ENCODE data around the gene CASK. TPM values are rescaled to one million over a fixed set of nuclear protein-coding genes. Genes with fewer than 3 reads are reported as not detected.

CASK gene
- total RNA-seq = 41.0 TPM

- peak within 1 kb of the TSS; percentile 58 to 62 for H3K4me3 ChIP-seq
- intact Hi-C loops (cut with DNase I) = no loop called here
- peak within 1 kb of the TSS; percentile 86 for H3K27ac ChIP-seq
- no peaks in the 10 kb centered on the region for H3K27me3 ChIP-seq
- TF ChIP-seq POLR2AphosphoS5 (IDR thresholded peaks at IDR 0.05; ENCODE audit: insufficient read depth in 1 of 2, low read depth in 1 of 2) = peak in 1 of 2 donors; percentile 54
- peak in 1 of 2 donors; percentile 74 for TF ChIP-seq POLR2A (IDR thresholded peaks at IDR 0.05)
- TF ChIP-seq CTCF (IDR thresholded peaks at IDR 0.05) = no peak
- H3K4me1 ChIP-seq = no peaks in the 10 kb centered on the region
- H3K36me3 ChIP-seq = no peaks in the 10 kb centered on the region
- no peaks in the 10 kb centered on the region for H3K9me3 ChIP-seq
- DNase-seq (ENCODE audit: extremely low spot score in 2 of 2) = no peak
These were observed at the start of gene CASK for GRCh38 chrX:41923211-41923977. Gene CASK, minus strand, starts transcription at chrX:41923554. Its CDS starts 566 bp downstream, at chrX:41922988.

- H3K9me3 ChIP-seq = no peaks in the 10 kb centered on the region
- H3K27me3 ChIP-seq = no peaks in the 10 kb centered on the region
- no peak for DNase-seq (ENCODE audit: extremely low spot score in 2 of 2)
- no peaks in the 10 kb centered on the region for H3K36me3 ChIP-seq
- intact Hi-C loops (cut with DNase I) = no loop called here
- no peak overlapping the region for H3K27ac ChIP-seq
- TF ChIP-seq POLR2AphosphoS5 (IDR thresholded peaks at IDR 0.05; ENCODE audit: insufficient read depth in 1 of 2, low read depth in 1 of 2) (no peak), POLR2A (IDR thresholded peaks at IDR 0.05) (no peak), CTCF (IDR thresholded peaks at IDR 0.05) (no peak)
- H3K4me1 ChIP-seq = no peaks in the 10 kb centered on the region
- no peak overlapping the region for H3K4me3 ChIP-seq
These were observed 48.0 kb upstream of the CASK start for GRCh38 chrX:41971346-41971745.

- no peak for TF ChIP-seq POLR2A (IDR thresholded peaks at IDR 0.05)
- no peak for TF ChIP-seq POLR2AphosphoS5 (IDR thresholded peaks at IDR 0.05; ENCODE audit: insufficient read depth in 1 of 2, low read depth in 1 of 2)
- no peak for TF ChIP-seq CTCF (IDR thresholded peaks at IDR 0.05)
- intact Hi-C loops (cut with DNase I) = no loop called here
These were observed 47.1 kb upstream of the CASK start for GRCh38 chrX:41970419-41970818.

GRCh38 chrX:41963348-41963747 lies 40.0 kb upstream of the CASK start:
- no peak for DNase-seq (ENCODE audit: extremely low spot score in 2 of 2)
- Histone ChIP-seq H3K36me3 (no peaks in the 10 kb centered on the region), H3K4me3 (no peak overlapping the region), H3K27ac (no peak overlapping the region), H3K4me1 (no peaks in the 10 kb centered on the region), H3K9me3 (no peaks in the 10 kb centered on the region), H3K27me3 (no peaks in the 10 kb centered on the region)
- no peak for TF ChIP-seq POLR2AphosphoS5 (IDR thresholded peaks at IDR 0.05; ENCODE audit: insufficient read depth in 1 of 2, low read depth in 1 of 2)
- no peak for TF ChIP-seq POLR2A (IDR thresholded peaks at IDR 0.05)
- TF ChIP-seq CTCF (IDR thresholded peaks at IDR 0.05) = no peak
- intact Hi-C loops (cut with DNase I) = no loop called here

More at GRCh38 chrX:41970419-41970818, 47.1 kb upstream of the CASK start:
- no peak overlapping the region for H3K27ac ChIP-seq
- no peaks in the 10 kb centered on the region for H3K9me3 ChIP-seq
- H3K27me3 ChIP-seq = no peaks in the 10 kb centered on the region
- H3K4me3 ChIP-seq = no peak overlapping the region
- no peaks in the 10 kb centered on the region for H3K4me1 ChIP-seq
- no peaks in the 10 kb centered on the region for H3K36me3 ChIP-seq
- DNase-seq (ENCODE audit: extremely low spot score in 2 of 2) = no peak

GRCh38 chrX:41960142-41960541 lies 36.8 kb upstream of the CASK start:
- Histone ChIP-seq H3K27me3 (no peaks in the 10 kb centered on the region), H3K9me3 (no peaks in the 10 kb centered on the region), H3K4me1 (no peaks in the 10 kb centered on the region), H3K36me3 (no peaks in the 10 kb centered on the region), H3K4me3 (no peak overlapping the region), H3K27ac (no peak overlapping the region)
- no peak for DNase-seq (ENCODE audit: extremely low spot score in 2 of 2)
- intact Hi-C loops (cut with DNase I) = no loop called here
- no peak for TF ChIP-seq POLR2A (IDR thresholded peaks at IDR 0.05)
- TF ChIP-seq POLR2AphosphoS5 (IDR thresholded peaks at IDR 0.05; ENCODE audit: insufficient read depth in 1 of 2, low read depth in 1 of 2) = no peak
- TF ChIP-seq CTCF (IDR thresholded peaks at IDR 0.05) = no peak
